K562 (cell line): ENCODE results near the gene SAMD4A. TPM values are rescaled to one million over a fixed set of nuclear protein-coding genes. Genes with fewer than 3 reads are reported as not detected.

Experiments
- ATAC-seq: fragments of 200-7000 bp; cut with Tn5 transposase; 3 replicates; pipeline ENCODE4 v1.9.1; 2020; ENCODE audit warnings: moderate library complexity
- BruUV-seq: library from RNA; stranded (reverse); fragments of 400-500 nt; replicated peaks from 2 replicates; lab custom pipeline; 2021; lab: Mats Ljungman, UMichigan
- CTCF ChIA-PET: fragments of 300-600 bp; formaldehyde crosslinking; extraction: SDS; loops from one replicate; lab custom pipeline; 2021; ENCODE audit warnings: low intra/inter-chr PET ratio; lab: Yijun Ruan, JAX
- POLR2A ChIA-PET: fragments of 300-600, 350-650 bp; sonication (Branson Sonifier 250); formaldehyde crosslinking; extraction: SDS; loops from one replicate; lab custom pipeline; 2021; ENCODE audit warnings: antibody characterized with exemption, inconsistent platforms; lab: Yijun Ruan, JAX
- DNase-seq, 4 experiments: peaks; one replicate each; pipeline versions ENCODE4 v3.0.0 to v3.0.0-alpha.2; 2011 to 2018; ENCODE audit warnings: low spot score in 3 of 4, mixed read lengths in 3 of 4; ENCODE audit errors: extremely low read depth in 1 of 4
- FAIRE-seq: peaks from 2 replicates; lab custom pipeline; 2011; peaks lifted over from hg19 to GRCh38; lab: Jason Lieb, UNC
- H2AFZ ChIP-seq: 2 replicates; pipeline ENCODE4 v1.6.0; 2011; ENCODE audit warnings: low read depth, low read length, control low read depth, inconsistent platforms
- H3K27ac ChIP-seq: fragments of 200-600 bp; 3 replicates; pipeline ENCODE4 v1.8.0; 2011; ENCODE audit warnings: low read depth, mild to moderate bottlenecking, control low read depth, inconsistent platforms, low read length, moderate library complexity, mixed read lengths; ENCODE audit errors: extremely low read depth
- H3K27me3 ChIP-seq, 2 experiments: fragments of 300-600 bp in 1 of 2; 2 replicates in 1 of 2; 3 replicates in 1 of 2; pipeline versions ENCODE4 v1.6.0 to v1.8.0; 2011; ENCODE audit warnings: inconsistent platforms in 2 of 2, low read length in 2 of 2, mild to moderate bottlenecking in 1 of 2, mixed read lengths in 1 of 2, moderate library complexity in 1 of 2; ENCODE audit not compliant: control insufficient read depth in 2 of 2, insufficient read depth in 2 of 2
- H3K36me3 ChIP-seq: fragments of 300-600 bp; 3 replicates; pipeline ENCODE4 v1.8.0; 2011; ENCODE audit warnings: mild to moderate bottlenecking, low read length, inconsistent platforms; ENCODE audit not compliant: control insufficient read depth, insufficient read depth
- H3K4me1 ChIP-seq, 2 experiments: fragments of 200-600 bp in 1 of 2; replicated peaks in 1 of 2; 2 replicates in 1 of 2; 3 replicates in 1 of 2; pipeline versions ENCODE4 v1.5.1 to v1.8.0; 2011; ENCODE audit warnings: inconsistent platforms in 2 of 2, low read length in 2 of 2, mild to moderate bottlenecking in 1 of 2, mixed read lengths in 1 of 2, moderate library complexity in 1 of 2; ENCODE audit not compliant: control insufficient read depth in 2 of 2, insufficient read depth in 2 of 2
- H3K4me2 ChIP-seq: 2 replicates; pipeline ENCODE4 v1.6.1; 2011; ENCODE audit warnings: low read length, control low read depth, inconsistent platforms, mixed read lengths; ENCODE audit not compliant: insufficient read depth
- H3K4me3 ChIP-seq: fragments of 200-600 bp; sonication (generic), shearing (Covaris generic); 2 replicates; pipeline ENCODE4 v1.5.1; 2016; ENCODE audit warnings: control low read depth, inconsistent platforms
- H3K79me2 ChIP-seq: fragments of 200-600 bp; 3 replicates; pipeline ENCODE4 v1.8.0; 2011; ENCODE audit warnings: low read length, inconsistent platforms; ENCODE audit not compliant: control insufficient read depth, insufficient read depth
- H3K9ac ChIP-seq, 2 experiments: 2 replicates each; pipeline versions ENCODE4 v1.6.0 to v1.6.1; 2011; ENCODE audit warnings: low read depth in 2 of 2, low read length in 2 of 2, control low read depth in 1 of 2, inconsistent platforms in 1 of 2, mild to moderate bottlenecking in 1 of 2, mixed read lengths in 1 of 2; ENCODE audit not compliant: insufficient read depth in 1 of 2
- H3K9me1 ChIP-seq: one replicate; pipeline ENCODE4 v1.6.0; 2011; ENCODE audit warnings: inconsistent platforms, mild to moderate bottlenecking, low read length, moderate library complexity; ENCODE audit not compliant: control insufficient read depth, insufficient read depth
- H3K9me3 ChIP-seq: replicated peaks from 2 replicates; pipeline ENCODE4 v1.5.1; 2011; ENCODE audit warnings: low read depth, low read length, inconsistent platforms; ENCODE audit not compliant: control insufficient read depth, insufficient read depth
- H4K20me1 ChIP-seq: replicated peaks from 2 replicates; pipeline ENCODE4 v1.6.1; 2011; ENCODE audit warnings: low read length, inconsistent platforms, mixed read lengths; ENCODE audit not compliant: control insufficient read depth, insufficient read depth
- CTBP1 ChIP-seq: fragments of 450-650 bp; IDR thresholded peaks from 2 replicates; pipeline ENCODE4 v1.6.1; 2016; ENCODE audit warnings: borderline replicate concordance
- NFIC ChIP-seq: fragments of 450-650 bp; IDR thresholded peaks from 2 replicates; pipeline ENCODE4 v1.6.1; 2017; ENCODE audit warnings: mild to moderate bottlenecking, inconsistent platforms
- NFIX ChIP-seq: fragments of 250-450 bp; sonication (Bioruptor Pico); IDR thresholded peaks from 2 replicates; pipeline ENCODE4 v1.4.0; 2020; ENCODE audit warnings: low read depth, mild to moderate bottlenecking, moderate library complexity
- NR3C1 ChIP-seq: sonication (generic); formaldehyde crosslinking; IDR thresholded peaks from 2 replicates; pipeline ENCODE4 v1.8.1; 2022; ENCODE audit warnings: missing genetic modification reagents
- PHF8 ChIP-seq: fragments of 200-600 bp; sonication (generic); IDR thresholded peaks from 2 replicates; pipeline ENCODE4 v1.6.1; 2012; ENCODE audit warnings: mixed run types, mild to moderate bottlenecking, inconsistent platforms, low read length, moderate library complexity, borderline replicate concordance
- RCOR1 ChIP-seq, 2 experiments: IDR thresholded peaks; 2 replicates each; pipeline ENCODE4 v1.6.1; 2012; ENCODE audit warnings: low read depth in 2 of 2, low read length in 2 of 2, borderline replicate concordance in 1 of 2, improper control_type of control experiment in 1 of 2
- SIN3A ChIP-seq, 2 experiments: fragments of 150-350 bp in 1 of 2; IDR thresholded peaks; 2 replicates each; pipeline ENCODE4 v1.6.1; 2011 to 2016; ENCODE audit warnings: borderline replicate concordance in 2 of 2, low read depth in 2 of 2, low read length in 2 of 2, mild to moderate bottlenecking in 2 of 2, moderate library complexity in 2 of 2; ENCODE audit not compliant: control insufficient read depth in 1 of 2
- SMAD1 ChIP-seq: fragments of 150-350 bp; IDR thresholded peaks from 2 replicates; pipeline ENCODE4 v1.6.1; 2014; ENCODE audit warnings: low read length, low read depth; ENCODE audit not compliant: partially characterized antibody
- ZBTB1 ChIP-seq: sonication (generic); formaldehyde crosslinking; IDR thresholded peaks from 2 replicates; pipeline ENCODE4 v1.8.1; 2023; ENCODE audit warnings: missing genetic modification reagents, low read depth, mild to moderate bottlenecking, borderline replicate concordance
- ZNF354B ChIP-seq: fragments of 250-450 bp; sonication (Bioruptor Pico); IDR thresholded peaks from 2 replicates; pipeline ENCODE4 v1.4.0; 2020
- WGBS: fragments of 100-300 bp; shearing (Covaris generic); methylation state at CpG from one replicate; pipeline ENCODE4 v1.1.6; 2016; ENCODE audit warnings: low coverage, mixed read lengths; ENCODE audit not compliant: insufficient coverage; ENCODE audit errors: missing lambda C conversion rate; 5-methylcytosine and 5-hydroxymethylcytosine counted together
- in situ Hi-C: fragments of 300-500 bp; cut with MboI; formaldehyde crosslinking; loops from 4 replicates; pipeline ENCODE4 v1.15.0; 2018; ENCODE audit warnings: inconsistent platforms, mixed read lengths
- intact Hi-C: fragments of 100-400 bp; cut with micrococcal nuclease; formaldehyde crosslinking; loops from 2 replicates; pipeline ENCODE4 v1.14.2; 2022
- polyA plus RNA-seq, 8 experiments: library from polyadenylated mRNA; depleted of rRNA in 4 of 8; stranded (reverse) in 5 of 8; unstranded in 3 of 8; fragments of >200 nt; fragmentation: Nextera tagmentation in 2 of 8; fragmentation: Illumina TruSeq in 1 of 8; extraction: Ambion mirVana in 2 of 8; extraction: Trizol in 1 of 8; gene quantifications; 2 replicates each; pipeline versions ENCODE4 v1.2.1 to v1.2.3, GENCODE V29; 2011 to 2014; ENCODE audit warnings: inconsistent platforms in 1 of 8, missing spikeins in 1 of 8
- total RNA-seq, 7 experiments: library from RNA; depleted of rRNA in 6 of 7; stranded (reverse); fragments of >200 nt in 6 of 7; fragmentation: Illumina TruSeq in 2 of 7; extraction: Trizol in 2 of 7; gene quantifications; 2 replicates each; pipeline versions ENCODE4 v1.2.1 to v1.2.3, GENCODE V29; 2011 to 2021; ENCODE audit warnings: low replicate concordance in 1 of 7
- TF ChIP-seq, protein P1 (sequence below), 3 experiments: fragments of 200-800 bp in 1 of 3; fragments of 250-450 bp in 1 of 3; fragments of 450-650 bp in 1 of 3; sonication (Bioruptor Pico) in 1 of 3; sonication (Bioruptor generic) in 1 of 3; formaldehyde crosslinking in 1 of 3; IDR thresholded peaks; 2 replicates each; pipeline versions ENCODE4 v1.6.1 to v1.8.0; 2016 to 2022; ENCODE audit warnings: mild to moderate bottlenecking in 2 of 3, missing genetic modification characterization in 2 of 3, missing compliant biosample characterization in 1 of 3, moderate library complexity in 1 of 3

SAMD4A gene
- total and polyA plus RNA-seq, 9 of the 15 experiments (the other 6 are each of a cell fraction or from before 2014, with no cell fraction given): 0.66 to 6.8 (median 3.3) TPM

DNA sequence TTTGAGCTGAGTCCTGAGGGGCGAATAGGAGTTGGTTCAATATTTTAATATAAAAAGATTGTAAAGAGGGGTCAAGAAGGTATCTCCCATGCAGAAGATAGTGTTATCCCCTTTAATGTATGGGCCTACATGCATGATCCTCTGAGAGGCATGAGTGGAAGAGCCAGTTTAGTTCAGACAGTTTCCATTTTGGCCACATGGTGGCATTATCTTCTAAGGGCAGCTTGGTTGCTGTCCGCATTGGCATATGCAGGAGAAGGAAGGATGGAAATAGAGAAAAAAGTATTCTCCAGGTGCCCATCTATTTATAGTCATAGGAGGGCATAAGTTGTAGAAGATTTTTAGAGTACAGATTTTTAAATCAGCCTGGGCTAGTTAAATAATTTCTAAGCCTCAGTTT lies 5.4 kb downstream of the SAMD4A start (continued):
- TF ChIP-seq, protein P1, sequence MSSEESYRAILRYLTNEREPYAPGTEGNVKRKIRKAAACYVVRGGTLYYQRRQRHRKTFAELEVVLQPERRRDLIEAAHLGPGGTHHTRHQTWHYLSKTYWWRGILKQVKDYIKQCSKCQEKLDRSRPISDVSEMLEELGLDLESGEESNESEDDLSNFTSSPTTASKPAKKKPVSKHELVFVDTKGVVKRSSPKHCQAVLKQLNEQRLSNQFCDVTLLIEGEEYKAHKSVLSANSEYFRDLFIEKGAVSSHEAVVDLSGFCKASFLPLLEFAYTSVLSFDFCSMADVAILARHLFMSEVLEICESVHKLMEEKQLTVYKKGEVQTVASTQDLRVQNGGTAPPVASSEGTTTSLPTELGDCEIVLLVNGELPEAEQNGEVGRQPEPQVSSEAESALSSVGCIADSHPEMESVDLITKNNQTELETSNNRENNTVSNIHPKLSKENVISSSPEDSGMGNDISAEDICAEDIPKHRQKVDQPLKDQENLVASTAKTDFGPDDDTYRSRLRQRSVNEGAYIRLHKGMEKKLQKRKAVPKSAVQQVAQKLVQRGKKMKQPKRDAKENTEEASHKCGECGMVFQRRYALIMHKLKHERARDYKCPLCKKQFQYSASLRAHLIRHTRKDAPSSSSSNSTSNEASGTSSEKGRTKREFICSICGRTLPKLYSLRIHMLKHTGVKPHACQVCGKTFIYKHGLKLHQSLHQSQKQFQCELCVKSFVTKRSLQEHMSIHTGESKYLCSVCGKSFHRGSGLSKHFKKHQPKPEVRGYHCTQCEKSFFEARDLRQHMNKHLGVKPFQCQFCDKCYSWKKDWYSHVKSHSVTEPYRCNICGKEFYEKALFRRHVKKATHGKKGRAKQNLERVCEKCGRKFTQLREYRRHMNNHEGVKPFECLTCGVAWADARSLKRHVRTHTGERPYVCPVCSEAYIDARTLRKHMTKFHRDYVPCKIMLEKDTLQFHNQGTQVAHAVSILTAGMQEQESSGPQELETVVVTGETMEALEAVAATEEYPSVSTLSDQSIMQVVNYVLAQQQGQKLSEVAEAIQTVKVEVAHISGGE (CRISPR knock-in tag; IDR thresholded peaks at IDR 0.05): no peak

DNA sequence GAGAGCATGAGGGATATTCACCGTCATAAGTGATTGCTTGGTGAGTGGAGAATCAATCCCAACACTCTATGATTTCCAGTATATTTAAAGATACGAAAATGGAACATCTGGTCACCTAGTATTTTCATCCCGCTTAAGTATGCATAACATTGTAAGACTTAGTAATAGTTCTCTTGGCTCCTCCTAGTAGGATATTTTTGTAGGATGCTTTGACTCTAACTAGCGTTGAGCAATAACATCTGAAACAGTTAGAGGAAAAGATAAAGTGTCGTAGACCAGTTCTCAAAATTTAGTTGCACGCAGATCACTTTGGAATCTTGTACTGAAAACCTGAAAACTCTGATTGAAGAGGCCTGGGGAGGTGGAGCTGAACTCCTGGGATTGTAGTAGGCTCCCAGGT lies 7.6 kb downstream of the SAMD4A start:
- no peak overlapping the region for H3K4me2 ChIP-seq
- no peak overlapping the region for H3K4me3 ChIP-seq
- ATAC-seq: no peak
- no TSS peak for BruUV-seq
- H3K9me1 ChIP-seq: no peaks in the 10 kb centered on the region
- H3K9me3 ChIP-seq: peaks cover 6% of the 10 kb centered on the region; the same call in 1 of the 2 replicates
- H2AFZ ChIP-seq: no peak overlapping the region
- intact Hi-C loops: no loop called here
- H3K27ac ChIP-seq: no peak overlapping the region
- H3K27me3 ChIP-seq: no peaks in the 10 kb centered on the region
- H3K79me2 ChIP-seq: peaks cover 10% of the 10 kb centered on the region
- peaks cover 28% of the 10 kb centered on the region; the same call in 2 of the 3 replicates for H3K36me3 ChIP-seq
- no peak overlapping the region for H3K9ac ChIP-seq
- CTCF ChIA-PET: interaction anchor here (0.8 kb wide), 1 partner anchor 54 kb away, joined by 3 read pairs; no protein-coding TSS in a partner anchor
- in situ Hi-C loops: no loop called here
- no peak for TF ChIP-seq ZNF354B
- TF ChIP-seq SMAD1: no peak
- no peak for TF ChIP-seq CTBP1
- TF ChIP-seq SIN3A (IDR thresholded peaks at IDR 0.05; ENCODE audit: borderline replicate concordance in 2 of 2, control insufficient read depth in 1 of 2, low read depth in 2 of 2, low read length in 2 of 2): no peak
- no peak for TF ChIP-seq RCOR1 (IDR thresholded peaks at IDR 0.05; ENCODE audit: borderline replicate concordance in 1 of 2, low read depth in 2 of 2, low read length in 2 of 2)
- no peak for TF ChIP-seq NFIX (CRISPR knock-in tag)
- TF ChIP-seq ZBTB1 (CRISPR knock-in tag): no peak
- TF ChIP-seq NFIC: no peak
- no peak for TF ChIP-seq NR3C1
- TF ChIP-seq PHF8: no peak
- no peak for DNase-seq
- FAIRE-seq: no peak
- POLR2A ChIA-PET: no interaction called here
- WGBS: 80% methylated on average over 5 of the region's 6 CpGs
- peaks cover 0 to 4% of the 10 kb centered on the region in 2 experiments; a peak in 2 of 5 replicates for H3K4me1 ChIP-seq
- H4K20me1 ChIP-seq: no peaks in the 10 kb centered on the region
